NCI-H460 (cell line): Measurements from ENCODE around the gene DNAAF3. TPM values are rescaled to one million over a fixed set of nuclear protein-coding genes. Genes with fewer than 3 reads are reported as not detected.
"Not testable (repeated sequence)": the region's sequence is repeated elsewhere in the genome, so short reads cannot be mapped to it uniquely, and the experiment has no call there.

Experiments
- DNase-seq: peaks from one replicate; pipeline ENCODE4 v3.0.0-alpha.2; 2016; ENCODE audit warnings: low read depth; ENCODE audit errors: extremely low read depth
- total RNA-seq: library from RNA; depleted of rRNA; stranded (reverse); fragments of >200 nt; shearing (Covaris generic); gene quantifications from 2 replicates; pipeline ENCODE4 v1.2.3, GENCODE V29; 2014

DNAAF3 gene
- total RNA-seq, 1 experiment from 2014 or later: 7.8 TPM

DNA sequence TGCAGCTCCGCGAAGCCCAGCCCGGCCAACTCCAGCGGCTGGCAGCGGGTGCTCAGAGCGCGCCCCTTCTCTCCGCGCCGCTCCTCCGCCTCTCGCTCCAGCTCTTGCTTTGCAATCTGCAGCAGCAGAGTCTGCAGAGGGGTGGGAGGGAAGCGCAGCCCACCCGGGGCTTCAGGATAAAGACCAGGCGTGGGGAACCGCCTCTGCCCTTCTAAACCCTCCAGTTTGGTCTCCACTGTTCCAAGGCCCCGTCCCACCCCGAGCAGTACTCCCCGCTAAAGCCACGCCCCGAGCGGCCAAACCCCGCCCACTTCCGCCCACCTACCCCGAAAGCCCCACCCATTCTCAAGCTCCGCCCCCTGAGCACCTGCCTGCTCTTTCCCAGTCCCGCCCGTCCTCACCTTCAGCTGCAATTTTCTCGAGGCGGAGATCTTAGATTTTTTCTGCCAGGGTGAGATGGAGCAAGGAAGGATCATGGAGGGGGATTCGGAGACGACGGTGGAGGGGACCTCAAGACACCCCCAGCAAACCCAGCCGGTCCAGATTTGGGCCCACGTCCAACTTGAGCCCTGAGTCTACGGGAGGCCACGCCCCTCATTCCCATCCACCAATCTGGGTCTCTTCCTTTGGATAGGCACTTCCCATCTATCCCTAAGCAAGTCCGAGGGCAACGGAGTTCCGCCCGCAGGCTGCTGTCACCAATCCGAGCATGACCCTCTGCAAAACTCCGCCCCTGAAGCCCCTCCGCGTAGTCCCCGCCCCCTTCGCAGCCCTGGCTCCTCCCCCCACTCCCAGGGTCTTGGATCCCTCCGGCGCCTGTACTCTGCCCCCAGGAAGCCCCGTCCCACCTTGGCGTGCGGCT lies 10.0 kb downstream of the DNAAF3 start:
- peak; percentile 68 for DNase-seq

DNA sequence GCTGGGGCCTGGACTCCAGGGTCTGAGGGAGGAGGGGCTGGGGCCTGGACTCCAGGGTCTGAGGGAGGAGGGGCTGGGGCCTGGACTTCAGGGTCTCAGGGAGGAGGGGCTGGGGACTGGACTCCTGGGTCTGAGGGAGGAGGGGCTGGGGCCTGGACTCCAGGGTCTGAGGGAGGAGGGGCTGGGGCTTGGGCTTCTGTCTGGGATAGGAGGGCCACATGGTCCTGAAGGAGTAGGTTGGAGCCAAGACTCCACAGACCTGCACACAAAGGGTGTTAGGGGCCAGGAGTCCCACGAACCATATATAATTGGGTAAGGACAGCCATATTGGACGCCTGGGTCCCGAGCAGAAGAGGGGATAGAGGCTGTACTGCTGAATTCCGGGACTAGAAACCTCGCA lies 10.6 kb downstream of the DNAAF3 start:
- DNase-seq: not testable (repeated sequence)

DNA sequence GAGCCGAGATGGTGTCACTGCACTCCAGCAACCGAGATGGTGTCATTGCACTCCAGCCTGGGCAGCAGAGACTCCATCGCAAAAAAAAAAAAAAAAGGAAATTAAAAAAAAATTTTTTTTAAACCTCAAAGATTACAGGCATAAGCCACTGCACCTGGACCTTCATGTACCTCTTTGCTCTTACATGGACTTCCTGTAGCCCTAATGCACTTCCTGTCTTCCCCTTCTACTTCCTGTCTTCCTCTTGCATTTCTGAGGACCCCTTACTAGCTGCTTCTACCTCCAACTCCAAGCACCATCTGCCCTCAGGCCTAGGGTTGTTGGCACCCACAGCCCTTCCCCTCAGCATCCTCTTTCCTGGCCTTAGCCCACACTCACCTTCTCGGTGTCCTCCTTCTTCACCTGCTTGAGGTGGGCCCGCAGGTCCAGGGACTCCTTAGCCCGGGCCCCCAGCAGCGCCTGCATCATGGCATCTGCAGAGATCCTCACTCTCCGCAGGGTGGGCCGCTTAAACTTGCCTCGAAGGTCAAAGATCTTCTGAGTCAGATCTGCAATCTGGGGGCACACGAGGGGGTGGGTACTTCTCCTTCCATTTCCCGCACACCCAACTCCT lies 12.7 kb downstream of the DNAAF3 start:
- no peak for DNase-seq

DNA sequence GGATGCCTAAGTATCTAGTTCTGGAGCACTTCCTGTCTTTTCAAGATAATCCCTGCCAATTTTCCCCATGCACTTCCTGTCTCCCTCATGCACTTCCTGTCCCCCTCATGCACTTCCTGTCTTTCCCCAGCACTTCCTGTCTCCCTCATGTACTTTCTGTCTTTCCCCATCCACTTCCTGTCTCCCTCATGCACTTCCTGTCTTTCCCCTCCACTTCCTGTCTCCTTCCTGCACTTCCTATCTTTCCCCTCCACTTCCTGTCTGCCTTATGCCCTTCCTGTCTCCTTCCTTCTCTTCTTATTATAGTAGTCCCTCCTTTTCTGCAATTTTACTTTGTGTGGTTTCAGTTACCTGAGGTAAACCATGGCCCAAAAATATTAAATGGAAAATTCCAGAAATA lies 14.4 kb downstream of the DNAAF3 start:
- no peak for DNase-seq

DNA sequence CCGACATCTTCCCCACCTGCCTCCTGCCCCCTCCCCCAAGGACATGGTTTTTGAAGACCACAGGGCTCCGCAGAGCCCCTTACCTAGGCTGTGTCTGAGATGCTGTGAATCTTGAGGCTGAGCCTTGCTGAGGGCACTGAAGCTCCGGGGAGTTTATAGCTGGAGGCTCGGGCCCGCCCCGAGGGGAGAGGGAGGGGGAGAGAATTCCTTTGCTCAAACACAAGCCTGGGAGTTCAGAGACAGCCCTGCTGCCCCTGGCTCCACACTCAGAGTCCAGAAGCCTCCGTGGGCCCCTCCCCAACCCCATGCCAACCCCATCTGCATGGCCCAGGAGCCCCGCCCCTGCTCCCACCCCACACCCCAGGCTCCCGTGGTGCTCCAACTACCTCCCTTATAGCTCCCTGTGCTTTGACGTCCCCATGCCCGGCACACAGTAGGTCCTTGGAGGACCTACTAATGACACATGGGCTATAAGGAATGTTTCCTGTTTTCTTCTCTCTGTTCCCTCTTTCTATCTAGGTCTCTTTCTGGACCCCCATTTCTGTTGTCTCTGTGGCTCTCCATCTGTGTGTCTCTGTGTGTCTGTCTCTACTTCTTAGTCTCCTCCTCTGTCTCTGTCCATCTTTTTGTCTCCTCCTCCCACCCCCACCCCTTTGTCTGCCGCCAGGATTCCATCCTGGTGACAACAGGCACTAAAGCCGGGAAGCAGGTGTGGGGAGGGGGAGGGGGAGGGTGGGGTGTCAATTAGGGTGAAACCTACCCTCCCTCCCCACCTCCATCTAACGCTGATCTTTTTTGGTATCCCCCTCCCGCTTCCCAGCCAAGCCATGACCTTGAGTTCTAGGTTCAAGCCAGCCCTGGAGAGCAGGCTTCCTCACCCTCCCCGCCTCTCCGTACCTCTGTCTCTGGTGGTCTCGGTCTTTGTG lies 17.1 kb downstream of the DNAAF3 start, which contains the start of gene TNNT1:
Gene TNNT1, minus strand, starts transcription at position 129 of the 926 bp plus-strand sequence. CDS start 2,049 bp downstream, outside the sequence.
- DNase-seq: no peak

DNA sequence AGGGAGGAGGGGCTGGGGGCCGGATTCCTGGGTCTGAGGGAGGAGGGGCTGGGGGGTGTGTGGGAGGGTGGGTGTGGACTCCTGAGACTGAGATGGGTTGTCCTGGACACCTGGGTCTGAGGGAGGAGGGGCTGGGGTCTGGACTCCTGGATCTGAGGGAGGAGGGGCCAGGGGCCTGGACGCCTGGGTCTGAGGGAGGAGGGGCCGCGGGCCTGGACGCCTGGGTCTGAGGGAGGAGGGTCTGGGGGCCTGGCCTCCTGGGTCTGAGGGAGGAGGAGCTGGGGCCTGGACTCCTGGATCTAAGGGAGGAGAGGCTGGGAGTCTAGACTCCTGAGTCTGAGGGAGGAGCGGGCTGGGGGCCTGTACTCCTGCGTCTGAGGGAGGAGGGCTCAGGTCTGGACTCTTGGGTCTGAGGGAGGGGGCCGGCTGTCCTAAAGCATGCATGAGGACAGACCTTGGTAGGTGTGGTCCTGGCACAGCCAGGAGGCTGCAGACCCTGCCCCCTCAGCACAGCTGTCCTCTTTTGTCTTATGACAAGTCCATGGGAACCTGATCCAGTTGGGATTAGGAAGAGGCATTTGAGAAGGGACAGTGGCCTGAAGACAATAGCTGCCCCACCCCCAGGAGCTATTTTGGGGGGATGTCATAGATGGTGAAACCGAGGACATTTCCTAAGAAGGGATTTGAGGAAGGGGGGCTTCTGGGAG lies 18.7 kb downstream of the DNAAF3 start:
- no peak for DNase-seq

DNA sequence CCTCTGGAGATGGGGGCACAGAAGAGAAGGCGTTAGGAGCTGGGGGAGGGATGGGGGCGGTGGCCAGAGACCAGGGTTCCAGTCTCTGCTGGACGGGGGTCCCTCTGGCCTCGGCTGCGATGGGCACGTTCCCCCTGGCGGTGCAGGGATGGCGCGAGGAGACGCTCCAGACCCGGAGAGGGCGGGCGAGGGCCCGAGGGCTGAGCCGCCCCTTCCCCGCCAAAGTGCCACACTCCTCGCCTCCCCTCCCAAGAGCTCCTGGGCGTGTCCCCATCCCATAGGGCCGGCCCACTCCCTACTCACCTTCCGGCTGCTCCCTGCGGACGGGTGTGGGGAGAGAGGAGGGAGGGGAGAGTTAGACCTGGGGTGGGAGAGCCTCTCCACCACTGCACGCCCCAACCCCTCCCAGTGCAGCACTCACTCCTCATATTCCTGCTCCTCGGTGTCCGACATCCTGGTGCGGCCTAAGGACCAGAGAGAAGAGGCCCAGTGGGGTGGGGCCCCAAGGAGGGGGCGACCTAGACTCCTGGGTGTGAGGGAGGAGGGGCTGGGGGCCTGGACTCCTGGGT lies 19.6 kb downstream of the DNAAF3 start:
- no peak for DNase-seq

DNA sequence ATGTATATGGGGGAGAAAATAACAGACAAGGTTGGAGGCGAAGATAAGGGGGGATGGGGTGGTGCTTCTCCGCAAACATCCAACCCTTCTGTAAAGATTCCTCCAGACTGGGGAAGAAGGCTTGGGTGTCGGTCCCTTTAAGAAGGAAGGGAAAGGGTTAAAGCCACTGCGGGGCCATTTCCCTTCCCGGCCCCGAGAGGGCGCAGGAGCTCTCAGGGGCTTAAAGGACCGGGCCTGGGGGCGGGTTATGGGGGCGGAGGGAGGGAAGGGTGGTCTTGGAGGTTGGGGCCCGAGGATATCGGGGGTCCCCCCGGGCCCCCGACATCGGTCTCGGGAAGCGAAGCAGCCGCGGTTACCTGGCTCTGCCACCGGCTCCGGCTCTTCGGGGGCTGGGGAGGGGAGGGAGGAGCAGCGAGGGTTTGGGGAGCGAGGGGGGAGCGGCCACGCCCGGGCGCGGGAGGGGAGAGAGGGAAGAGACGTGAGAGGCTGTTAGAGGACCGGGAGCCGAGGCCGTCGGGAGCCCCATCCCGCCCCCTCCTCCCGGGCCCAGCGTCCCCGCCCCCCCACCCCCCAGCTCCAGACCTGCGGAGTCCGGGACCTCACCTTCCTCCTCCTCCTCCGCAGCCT lies 20.2 kb downstream of the DNAAF3 start:
- DNase-seq: no peak

DNA sequence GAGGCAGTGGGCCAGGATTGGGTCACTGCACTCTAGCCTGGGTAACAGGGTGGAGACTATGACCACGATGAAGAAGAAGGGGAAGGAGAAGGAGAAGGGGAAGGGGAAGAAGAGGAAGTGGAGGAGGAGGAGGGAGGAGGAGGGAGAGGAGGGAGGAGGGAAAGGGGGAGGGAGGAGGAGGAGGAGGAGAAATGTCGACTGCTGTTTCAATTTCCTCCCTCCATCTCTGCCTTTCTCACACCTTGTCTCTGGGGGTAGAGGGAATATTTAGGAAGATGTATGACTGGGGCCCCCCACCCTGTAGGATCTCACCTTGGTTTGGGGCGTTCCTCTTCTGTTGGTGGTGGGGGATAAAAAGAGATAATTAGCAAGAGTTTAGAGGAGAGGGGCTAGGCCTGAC lies 21.2 kb downstream of the DNAAF3 start:
- DNase-seq: no peak

DNA sequence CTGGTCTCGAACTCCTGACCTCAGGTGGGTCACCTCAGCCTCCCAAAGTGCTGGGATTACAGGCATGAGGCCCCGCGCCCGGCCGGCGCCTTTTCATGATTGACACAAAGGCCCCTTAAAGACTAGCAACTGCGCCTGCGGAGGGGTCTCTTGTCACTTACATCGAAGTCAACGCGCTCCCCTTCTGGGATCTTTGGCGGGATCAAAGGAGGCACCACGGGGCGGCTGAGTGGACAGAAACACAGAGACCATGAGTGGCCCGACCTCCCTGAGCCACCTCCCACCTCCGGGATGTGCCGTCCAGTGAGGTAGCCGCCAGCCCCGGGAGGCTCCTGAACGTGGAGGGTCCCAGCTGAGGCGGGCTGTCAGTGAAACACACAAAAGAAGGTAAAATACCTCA lies 24.7 kb downstream of the DNAAF3 start:
- DNase-seq: no peak

DNA sequence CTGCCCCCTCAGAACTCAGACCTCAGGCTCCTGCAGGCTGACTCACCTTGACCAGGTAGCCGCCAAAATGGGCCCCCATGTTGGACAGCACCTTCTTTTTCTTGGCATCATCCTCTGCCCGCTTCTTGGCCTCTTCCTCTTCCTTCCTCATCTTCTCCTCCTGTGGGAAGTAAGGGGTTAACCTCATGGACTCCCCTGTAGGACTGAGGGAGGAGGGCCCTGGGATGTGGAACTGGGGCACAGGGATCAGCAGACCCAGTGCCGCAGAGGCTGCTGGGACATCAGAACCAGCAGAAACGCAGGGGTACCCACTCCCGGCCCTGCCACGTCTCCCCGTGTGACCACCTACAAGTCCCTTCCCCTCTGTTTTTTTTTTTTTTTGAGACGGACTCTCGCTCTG lies 28.5 kb downstream of the DNAAF3 start:
- no peak for DNase-seq

DNA sequence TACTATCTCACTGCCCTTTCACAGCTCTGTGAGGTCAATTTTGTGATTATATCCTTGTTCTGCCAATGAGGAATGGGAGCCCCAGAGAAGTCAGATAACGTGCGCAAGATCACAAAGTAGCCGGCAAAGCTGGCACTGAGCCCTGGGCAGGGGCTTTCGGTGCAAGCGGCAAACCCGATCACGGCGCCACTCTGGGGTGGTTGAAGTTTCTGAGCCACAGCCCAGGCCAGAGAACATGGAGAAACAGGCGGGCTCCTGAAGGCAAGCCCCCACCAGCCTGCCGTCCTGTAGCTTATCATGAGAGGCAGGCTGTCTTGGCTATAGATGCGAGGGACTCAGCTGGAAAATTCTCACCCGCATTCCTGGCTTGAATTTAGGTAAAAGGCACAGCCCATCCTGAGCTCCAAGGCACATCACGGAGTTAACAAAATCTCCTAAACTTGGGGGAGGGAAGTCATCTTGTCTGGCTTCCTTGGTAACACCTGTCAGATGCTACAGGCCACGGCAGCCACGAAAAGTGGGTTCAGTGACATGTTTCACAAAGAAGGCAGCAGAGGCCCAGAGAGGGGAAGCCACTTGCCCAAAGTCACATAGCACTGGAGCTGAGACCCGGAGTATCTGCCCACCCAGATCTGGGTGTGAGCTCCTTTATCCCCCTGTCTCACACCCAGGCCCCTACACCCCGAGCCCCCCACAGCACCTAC lies 29.9 kb downstream of the DNAAF3 start:
- no peak for DNase-seq

DNA sequence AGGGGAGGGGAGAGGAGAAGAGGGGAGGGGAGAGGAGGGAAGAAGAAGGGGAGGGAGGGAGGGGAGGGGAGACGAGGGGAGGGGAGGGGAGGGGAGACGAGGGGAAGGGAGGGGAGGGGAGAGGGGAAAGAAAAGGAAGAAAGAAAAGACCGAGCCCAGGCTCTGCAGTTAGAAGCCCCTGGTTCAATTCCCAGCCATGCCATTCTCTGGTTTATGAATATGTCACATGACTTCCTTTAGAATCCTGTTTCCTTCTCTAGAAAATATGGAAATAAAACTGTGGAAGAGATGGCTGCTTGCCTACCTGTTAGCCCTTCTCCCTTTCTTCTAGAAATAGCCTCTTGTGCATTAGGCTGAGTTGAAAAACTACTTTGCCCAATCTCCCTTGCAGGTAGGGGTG lies 31.7 kb downstream of the DNAAF3 start:
- DNase-seq: no peak

DNA sequence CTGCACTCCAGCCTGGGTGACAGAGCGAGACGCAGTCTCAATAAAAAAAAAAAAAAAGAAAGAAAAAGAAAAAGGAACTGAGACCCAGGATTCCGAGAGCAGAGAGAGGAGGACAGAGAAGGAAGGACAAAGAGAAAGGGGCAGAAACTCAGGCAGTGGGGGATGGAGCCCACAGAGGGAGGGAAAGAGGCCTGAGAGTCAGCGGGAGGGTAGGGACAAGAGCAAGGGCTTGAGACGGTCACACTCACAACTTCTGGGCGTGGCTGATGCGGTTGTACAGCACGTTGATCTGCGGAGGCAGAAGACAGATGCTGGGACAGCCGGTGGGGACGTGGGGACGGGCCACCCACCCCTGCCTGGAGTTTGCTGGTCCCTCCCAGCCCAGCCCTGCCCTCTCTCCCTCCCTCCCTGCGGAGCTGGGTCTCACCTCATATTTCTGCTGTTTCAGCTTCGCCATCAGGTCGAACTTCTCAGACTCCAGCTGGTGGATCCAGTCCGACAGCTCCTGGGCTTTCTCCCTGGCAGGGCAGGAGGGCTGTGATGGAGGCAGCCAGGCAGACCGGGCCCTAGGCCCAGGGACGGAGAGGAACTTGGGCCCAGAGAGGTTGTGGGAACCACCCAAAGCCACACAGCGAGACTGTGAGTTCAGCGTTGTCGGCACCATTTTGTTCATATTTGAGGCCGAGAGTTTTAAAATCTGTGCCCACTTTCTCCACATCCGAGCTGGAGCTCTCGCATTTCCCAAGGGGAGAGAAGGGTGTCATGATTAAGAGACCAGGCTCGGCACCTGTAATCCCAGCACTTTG lies 32.6 kb downstream of the DNAAF3 start:
- no peak for DNase-seq

DNA sequence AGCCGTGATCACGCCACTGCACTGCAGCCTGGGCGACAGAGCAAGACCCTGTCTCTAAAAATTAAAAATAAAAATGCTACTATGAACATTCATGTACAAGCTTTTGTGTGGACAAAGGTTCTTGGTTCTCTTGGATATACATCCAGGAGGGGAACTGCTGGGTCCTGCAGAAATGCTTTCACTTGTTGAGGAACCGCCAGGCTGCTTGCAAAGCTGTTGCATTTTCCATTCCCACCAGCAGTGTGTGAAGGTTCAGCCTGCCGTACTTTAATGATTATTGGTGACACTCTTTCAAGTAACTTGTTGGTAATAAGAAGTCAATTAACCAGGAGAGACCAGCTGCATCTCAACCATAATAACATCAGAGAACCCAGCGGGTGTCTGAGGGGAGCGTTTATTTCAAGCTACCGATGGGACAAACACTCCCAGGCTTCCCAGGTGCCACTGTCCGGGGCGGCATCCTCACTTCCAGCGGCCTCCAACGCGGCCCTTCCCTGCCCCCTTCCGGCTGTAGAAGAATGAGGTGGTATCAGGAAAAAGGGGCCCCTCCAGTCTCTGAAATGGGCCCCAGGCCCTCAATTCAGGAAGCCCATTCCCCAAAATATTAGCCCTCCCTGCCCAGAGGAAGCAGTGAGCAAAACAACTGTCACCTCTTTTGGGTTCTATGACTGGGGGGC lies 33.8 kb downstream of the DNAAF3 start:
- no peak for DNase-seq

DNA sequence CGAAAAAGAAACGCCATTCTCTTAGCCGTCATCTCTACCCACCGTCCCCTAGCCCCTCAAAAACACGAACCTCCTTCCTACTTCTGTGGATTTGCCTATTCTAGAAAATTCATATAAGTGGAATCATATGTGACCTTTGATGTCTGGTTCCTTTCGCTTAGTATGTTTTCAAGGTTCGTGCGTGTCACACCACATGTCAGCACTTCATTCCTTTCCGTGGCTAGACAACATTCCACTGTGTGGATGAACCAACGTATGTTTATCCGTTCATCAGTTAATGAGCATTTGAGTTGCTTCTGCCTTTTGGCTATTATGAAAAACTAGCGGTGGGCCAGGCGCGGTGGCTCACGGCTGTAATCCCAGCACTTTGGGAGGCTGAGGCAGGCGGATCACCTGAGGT lies 35.0 kb downstream of the DNAAF3 start:
- DNase-seq: no peak

DNA sequence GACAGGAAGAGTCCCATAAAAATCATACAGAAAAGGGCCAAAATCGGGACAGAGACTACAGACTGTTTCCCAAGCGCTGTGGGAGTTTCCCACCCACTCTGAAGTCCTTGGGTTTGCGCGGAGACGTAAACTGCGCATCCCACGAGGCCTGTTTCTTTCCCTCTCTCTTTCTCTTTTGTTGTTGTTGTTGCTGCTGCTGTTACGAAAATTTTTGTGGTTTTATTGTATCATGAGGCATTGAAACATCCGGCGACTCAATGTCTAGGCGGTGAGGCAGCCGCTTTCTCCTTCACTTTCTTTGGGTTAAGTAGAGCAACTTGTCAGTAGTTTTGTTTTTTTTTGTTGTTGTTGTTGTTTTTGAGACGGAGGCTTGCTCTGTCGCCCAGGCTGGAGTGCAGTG lies 47.4 kb downstream of the DNAAF3 start:
- no peak for DNase-seq
